ENCODE measurements around the gene FILIP1L.

DNA sequence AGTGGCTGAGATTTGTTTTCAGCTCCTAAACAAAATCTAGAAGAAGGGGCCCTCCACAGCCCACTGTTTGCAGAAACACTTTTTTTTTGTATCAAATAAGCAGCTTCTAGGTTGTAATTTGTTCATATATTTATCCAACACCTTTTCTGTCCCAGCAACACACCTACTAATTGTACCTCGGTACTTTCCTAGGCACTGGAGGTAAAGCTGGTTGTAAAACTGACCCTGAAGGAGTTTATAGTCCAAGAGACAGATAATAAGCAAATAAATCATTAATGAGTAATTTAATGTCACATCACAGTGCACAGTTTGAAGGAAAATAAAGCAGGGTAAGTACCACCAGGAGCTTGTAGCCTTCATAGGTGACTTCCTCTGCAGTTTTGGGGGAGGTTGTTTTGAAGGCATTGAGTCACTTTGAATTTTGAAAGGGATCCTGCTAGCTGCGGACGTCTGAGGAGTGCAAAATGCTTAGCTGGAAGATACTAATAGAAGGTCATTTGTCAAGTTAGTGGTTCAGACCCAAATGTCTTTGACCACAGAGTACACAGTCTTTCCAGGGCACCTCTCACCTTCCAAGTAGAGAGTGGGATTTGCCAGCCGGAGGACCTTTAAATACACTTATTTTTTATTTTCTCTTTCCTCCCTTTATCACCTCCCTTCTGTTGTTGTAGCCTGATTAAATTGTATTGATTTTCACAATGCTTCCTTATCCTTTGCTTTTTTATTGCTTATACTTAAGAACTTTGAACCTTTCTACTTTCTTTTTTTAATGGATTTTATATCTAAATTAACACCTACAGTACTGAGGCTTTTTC lies 242.9 kb downstream of the FILIP1L start:
- no peak for TF ChIP-seq POLR2A (IDR thresholded peaks at IDR 0.05; ENCODE audit: low read depth, low read length)
- TF ChIP-seq CEBPB (IDR thresholded peaks at IDR 0.05; ENCODE audit: low read depth, low read length), result no peak

Measured in IMR-90 (cell line).